ENCODE measurements around the gene LGALS3BP. TPM values are rescaled to one million over a fixed set of nuclear protein-coding genes. Genes with fewer than 3 reads are reported as not detected.

Gene LGALS3BP, protein sequence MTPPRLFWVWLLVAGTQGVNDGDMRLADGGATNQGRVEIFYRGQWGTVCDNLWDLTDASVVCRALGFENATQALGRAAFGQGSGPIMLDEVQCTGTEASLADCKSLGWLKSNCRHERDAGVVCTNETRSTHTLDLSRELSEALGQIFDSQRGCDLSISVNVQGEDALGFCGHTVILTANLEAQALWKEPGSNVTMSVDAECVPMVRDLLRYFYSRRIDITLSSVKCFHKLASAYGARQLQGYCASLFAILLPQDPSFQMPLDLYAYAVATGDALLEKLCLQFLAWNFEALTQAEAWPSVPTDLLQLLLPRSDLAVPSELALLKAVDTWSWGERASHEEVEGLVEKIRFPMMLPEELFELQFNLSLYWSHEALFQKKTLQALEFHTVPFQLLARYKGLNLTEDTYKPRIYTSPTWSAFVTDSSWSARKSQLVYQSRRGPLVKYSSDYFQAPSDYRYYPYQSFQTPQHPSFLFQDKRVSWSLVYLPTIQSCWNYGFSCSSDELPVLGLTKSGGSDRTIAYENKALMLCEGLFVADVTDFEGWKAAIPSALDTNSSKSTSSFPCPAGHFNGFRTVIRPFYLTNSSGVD
- 53.0 to 137 TPM (median 97.1 TPM) in 3 replicates for polyA plus RNA-seq
- polyA plus RNA-seq (2011; ENCODE audit: low read depth), result 16.5 TPM
- polyA plus RNA-seq (2011; cell fraction: cytosol; rRNA removed), result 63.1 and 93.6 TPM in 2 replicates
- 277 and 483 TPM in 2 replicates for polyA plus RNA-seq (2011; cell fraction: nucleus; rRNA removed)
- 33.5 and 219 TPM in 2 replicates for polyA plus RNA-seq (2012; ENCODE audit: low replicate concordance)
- 91.3 to 288 TPM (median 137 TPM) in 3 replicates for polyA minus RNA-seq
- 237 TPM for polyA minus RNA-seq (2011; cell fraction: cytosol; rRNA and poly(A)+ RNA removed)
- polyA minus RNA-seq (2011; cell fraction: nucleus; rRNA and poly(A)+ RNA removed), result 457 and 590 TPM in 2 replicates

DNA sequence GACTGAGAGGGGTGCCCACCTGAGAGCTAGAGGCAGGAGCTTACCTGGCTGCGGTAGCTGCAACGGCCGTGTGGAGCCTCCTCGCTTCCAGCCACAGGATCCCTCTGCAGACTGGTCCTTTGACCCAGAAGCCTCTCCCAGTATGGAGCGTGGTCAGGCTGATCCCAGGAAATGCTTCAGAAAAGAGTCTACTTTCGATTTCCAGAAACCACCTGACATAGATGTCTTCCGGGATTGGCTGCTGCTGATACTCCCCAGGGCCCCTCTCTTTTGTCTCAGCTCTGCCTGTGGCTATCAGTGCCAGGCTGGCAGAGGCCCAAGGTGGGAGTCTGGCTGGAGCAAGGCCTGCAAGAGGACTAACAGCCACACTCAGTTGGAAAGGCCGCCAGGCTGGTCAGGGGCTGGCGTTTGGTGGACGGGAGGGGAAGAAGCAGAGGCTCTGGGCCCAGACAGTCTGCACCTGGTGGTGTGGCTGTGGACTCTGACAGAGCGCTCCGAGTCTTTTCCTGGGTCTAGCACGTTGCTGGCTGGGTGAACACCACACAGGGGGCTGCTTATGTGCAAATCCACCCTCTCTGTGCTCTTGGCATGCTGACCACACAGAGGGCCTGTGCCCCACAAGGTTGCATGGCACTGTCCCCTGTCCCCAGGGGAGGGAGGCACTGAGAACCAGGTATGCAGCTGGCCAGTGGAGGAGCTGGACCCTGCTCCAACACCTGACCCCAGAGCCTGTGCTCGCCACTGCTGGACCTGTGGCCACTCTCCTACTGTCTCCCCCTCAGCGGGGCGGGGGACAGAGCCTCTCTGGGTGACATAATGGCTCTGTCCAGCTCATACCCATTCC, at the start of gene LGALS3BP:
Gene LGALS3BP, minus strand, starts transcription at position 144 of the 844 bp plus-strand sequence. CDS start 2,732 bp downstream, outside the sequence.
- TF ChIP-seq EZH2 (IDR thresholded peaks at IDR 0.05; ENCODE audit: low read length), result no peak
- TF ChIP-seq, protein P1, sequence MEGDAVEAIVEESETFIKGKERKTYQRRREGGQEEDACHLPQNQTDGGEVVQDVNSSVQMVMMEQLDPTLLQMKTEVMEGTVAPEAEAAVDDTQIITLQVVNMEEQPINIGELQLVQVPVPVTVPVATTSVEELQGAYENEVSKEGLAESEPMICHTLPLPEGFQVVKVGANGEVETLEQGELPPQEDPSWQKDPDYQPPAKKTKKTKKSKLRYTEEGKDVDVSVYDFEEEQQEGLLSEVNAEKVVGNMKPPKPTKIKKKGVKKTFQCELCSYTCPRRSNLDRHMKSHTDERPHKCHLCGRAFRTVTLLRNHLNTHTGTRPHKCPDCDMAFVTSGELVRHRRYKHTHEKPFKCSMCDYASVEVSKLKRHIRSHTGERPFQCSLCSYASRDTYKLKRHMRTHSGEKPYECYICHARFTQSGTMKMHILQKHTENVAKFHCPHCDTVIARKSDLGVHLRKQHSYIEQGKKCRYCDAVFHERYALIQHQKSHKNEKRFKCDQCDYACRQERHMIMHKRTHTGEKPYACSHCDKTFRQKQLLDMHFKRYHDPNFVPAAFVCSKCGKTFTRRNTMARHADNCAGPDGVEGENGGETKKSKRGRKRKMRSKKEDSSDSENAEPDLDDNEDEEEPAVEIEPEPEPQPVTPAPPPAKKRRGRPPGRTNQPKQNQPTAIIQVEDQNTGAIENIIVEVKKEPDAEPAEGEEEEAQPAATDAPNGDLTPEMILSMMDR (optimal IDR thresholded peaks at IDR 0.05 in 1 of 3, IDR thresholded peaks at IDR 0.05 in 1 of 3, conservative IDR thresholded peaks at IDR 0.05 in 1 of 3; ENCODE audit: extremely low read depth in 1 of 3, insufficient read depth in 2 of 3, low read length in 3 of 3), result no peak
- Histone ChIP-seq H3K4me3 (ENCODE audit: control insufficient read depth in 2 of 3, extremely low read depth in 1 of 3, insufficient read depth in 2 of 3, low read depth in 1 of 3, low read length in 3 of 3) (peak within 1 kb of the TSS; percentile 44 to 72 (median 60)), H3K9me1 (ENCODE audit: control insufficient read depth, extremely low read depth, insufficient read depth, low read length) (no peaks in the 10 kb centered on the region), H3K27me3 (ENCODE audit: control insufficient read depth, extremely low read depth, insufficient read depth, low read length) (no peaks in the 10 kb centered on the region), H3K36me3 (ENCODE audit: control insufficient read depth in 2 of 2, extremely low read depth in 1 of 2, insufficient read depth in 2 of 2, low read length in 2 of 2) (peaks cover 0 to 4% of the 10 kb centered on the region in 2 experiments), H3K9ac (ENCODE audit: control insufficient read depth, extremely low read depth, insufficient read depth, low read length) (peak within 1 kb of the TSS; percentile 69), H3K27ac (ENCODE audit: control insufficient read depth, insufficient read depth, low read length) (peak within 1 kb of the TSS; percentile 36), H3K4me2 (ENCODE audit: control insufficient read depth, extremely low read depth, insufficient read depth, low read depth, low read length) (peak within 1 kb of the TSS; percentile 80), H3K9me3 (ENCODE audit: control insufficient read depth, low read depth, low read length) (no peaks in the 10 kb centered on the region), H3K79me2 (ENCODE audit: control insufficient read depth, insufficient read depth, low read length) (peaks cover 18% of the 10 kb centered on the region), H4K20me1 (ENCODE audit: control insufficient read depth, extremely low read depth, insufficient read depth, low read length) (no peaks in the 10 kb centered on the region), H2AFZ (ENCODE audit: control insufficient read depth, low read length) (peak within 1 kb of the TSS; percentile 80), H3K4me1 (ENCODE audit: control insufficient read depth, extremely low read depth, insufficient read depth, low read length) (peaks cover 38% of the 10 kb centered on the region)
- dilution Hi-C loops (cut with MboI; ENCODE audit: extremely low pct_ligation_motif_present, low sequenced_read_pairs), result no loop called here
- FAIRE-seq, result peak; percentile 67
- no peak for DNase-seq (ENCODE audit: low read depth, low spot score)

DNA sequence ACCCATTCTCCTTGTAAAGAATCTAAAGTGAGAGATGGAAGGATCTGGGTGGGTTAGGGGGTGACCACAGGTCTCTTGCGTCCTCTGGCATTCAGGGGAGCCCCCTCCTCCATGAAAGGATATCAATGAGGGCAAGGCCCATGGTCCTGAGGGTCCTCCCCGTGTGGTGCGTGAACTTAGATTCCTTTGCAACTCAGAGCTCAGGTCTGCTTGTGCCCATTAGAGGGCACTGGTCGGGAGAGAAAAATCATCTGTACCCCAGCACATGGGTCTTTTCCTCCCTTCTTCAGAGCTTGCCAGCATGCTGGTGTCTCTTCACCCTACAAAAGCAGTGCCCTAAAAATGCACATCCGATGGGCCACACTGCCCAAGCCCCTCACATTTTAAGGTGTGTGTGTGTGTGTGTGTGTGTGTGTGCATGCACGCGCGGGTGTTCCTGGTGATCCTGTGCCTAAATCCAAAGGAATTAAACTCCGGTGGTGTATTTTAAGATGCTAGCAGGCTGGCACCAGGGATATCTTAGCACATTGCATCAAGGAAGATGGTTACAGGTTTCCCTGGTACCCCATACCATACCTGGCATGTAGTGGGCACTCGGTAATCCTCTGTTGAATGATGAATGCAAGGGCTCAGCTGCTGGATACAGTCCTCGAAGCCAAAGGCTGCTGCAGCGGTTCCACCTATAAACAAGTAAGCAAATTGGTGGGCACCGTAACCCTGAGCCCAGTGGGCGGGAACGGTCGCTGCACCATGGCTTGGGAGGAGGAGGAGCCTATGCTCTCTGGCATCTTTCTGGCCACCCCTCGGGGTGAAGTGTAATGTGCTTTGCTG, 49.0 kb upstream of the LGALS3BP start:
- H3K4me1 ChIP-seq (ENCODE audit: control insufficient read depth, extremely low read depth, insufficient read depth, low read length), result peaks cover 54% of the 10 kb centered on the region
- no peaks in the 10 kb centered on the region for H3K36me3 ChIP-seq (ENCODE audit: control insufficient read depth in 2 of 2, extremely low read depth in 1 of 2, insufficient read depth in 2 of 2, low read length in 2 of 2)
- H3K4me2 ChIP-seq (ENCODE audit: control insufficient read depth, extremely low read depth, insufficient read depth, low read depth, low read length), result peak overlapping the region; percentile 83
- no peaks in the 10 kb centered on the region for H3K79me2 ChIP-seq (ENCODE audit: control insufficient read depth, insufficient read depth, low read length)
- no peaks in the 10 kb centered on the region for H3K9me3 ChIP-seq (ENCODE audit: control insufficient read depth, low read depth, low read length)
- no peak overlapping the region for H3K4me3 ChIP-seq (ENCODE audit: control insufficient read depth in 2 of 3, extremely low read depth in 1 of 3, insufficient read depth in 2 of 3, low read depth in 1 of 3, low read length in 3 of 3)
- no peak overlapping the region for H3K9ac ChIP-seq (ENCODE audit: control insufficient read depth, extremely low read depth, insufficient read depth, low read length)
- H3K9me1 ChIP-seq (ENCODE audit: control insufficient read depth, extremely low read depth, insufficient read depth, low read length), result no peaks in the 10 kb centered on the region
- FAIRE-seq (peak; percentile 20), DNase-seq (ENCODE audit: low read depth, low spot score) (no peak)
- H4K20me1 ChIP-seq (ENCODE audit: control insufficient read depth, extremely low read depth, insufficient read depth, low read length), result no peaks in the 10 kb centered on the region
- peaks cover under 1% of the 10 kb centered on the region for H3K27me3 ChIP-seq (ENCODE audit: control insufficient read depth, extremely low read depth, insufficient read depth, low read length)
- H2AFZ ChIP-seq (ENCODE audit: control insufficient read depth, low read length), result no peak overlapping the region
- dilution Hi-C loops (cut with MboI; ENCODE audit: extremely low pct_ligation_motif_present, low sequenced_read_pairs), result loop anchor here (25.0 kb wide), 1 partner anchor 359 kb away; no protein-coding TSS in a partner anchor
- no peak for TF ChIP-seq EZH2 (IDR thresholded peaks at IDR 0.05; ENCODE audit: low read length)
- TF ChIP-seq, protein P1 (optimal IDR thresholded peaks at IDR 0.05 in 1 of 3, IDR thresholded peaks at IDR 0.05 in 1 of 3, conservative IDR thresholded peaks at IDR 0.05 in 1 of 3; ENCODE audit: extremely low read depth in 1 of 3, insufficient read depth in 2 of 3, low read length in 3 of 3), result peak; percentile 50 to 59 (median 54)
- no peak overlapping the region for H3K27ac ChIP-seq (ENCODE audit: control insufficient read depth, insufficient read depth, low read length)
